SK-N-SH treated with all-trans-retinoic acid at 6 μM for 48 hours (cell line): ENCODE results near the gene FDXR.

Experiments
- ATAC-seq: fragments of 200-7000 bp; cut with Tn5 transposase; 3 replicates; pipeline ENCODE4 v1.9.1; 2020; ENCODE audit warnings: mild to moderate bottlenecking, moderate library complexity
- ARNTL ChIP-seq: fragments of 450-650 bp; formaldehyde crosslinking; IDR thresholded peaks from 2 replicates; pipeline ENCODE4 v1.5.0; 2020; ENCODE audit warnings: low read depth, mild to moderate bottlenecking, moderate library complexity, borderline replicate concordance
- BACH2 ChIP-seq: fragments of 250-450 bp; sonication (Bioruptor Pico); IDR thresholded peaks from 2 replicates; pipeline ENCODE4 v1.9.0; 2021; ENCODE audit warnings: mild to moderate bottlenecking, borderline replicate concordance
- CSDC2 ChIP-seq: fragments of 250-450 bp; sonication (Bioruptor Pico); IDR thresholded peaks from 2 replicates; pipeline ENCODE4 v1.5.0; 2020; ENCODE audit warnings: mild to moderate bottlenecking, moderate library complexity
- CSRNP3 ChIP-seq: fragments of 250-450 bp; sonication (Bioruptor Pico); IDR thresholded peaks from 2 replicates; pipeline ENCODE4 v1.5.1; 2021; ENCODE audit warnings: mild to moderate bottlenecking, moderate library complexity
- ESRRG ChIP-seq: fragments of 250-450 bp; sonication (Bioruptor Pico); IDR thresholded peaks from 2 replicates; pipeline ENCODE4 v1.6.1; 2021; ENCODE audit warnings: mild to moderate bottlenecking
- ISL1 ChIP-seq: fragments of 250-450 bp; sonication (Bioruptor Pico); IDR thresholded peaks from 2 replicates; pipeline ENCODE4 v2.1.2; 2022; ENCODE audit warnings: mild to moderate bottlenecking, moderate library complexity
- OSR1 ChIP-seq: fragments of 250-450 bp; sonication (Bioruptor Pico); IDR thresholded peaks from 2 replicates; pipeline ENCODE4 v1.8.0; 2022; ENCODE audit warnings: moderate library complexity, mild to moderate bottlenecking, inconsistent platforms
- PATZ1 ChIP-seq: fragments of 250-450 bp; sonication (Bioruptor Pico); IDR thresholded peaks from 2 replicates; pipeline ENCODE4 v1.8.0; 2020; ENCODE audit warnings: mild to moderate bottlenecking, moderate library complexity, borderline replicate concordance
- POU6F1 ChIP-seq: fragments of 250-450 bp; sonication (Bioruptor Pico); IDR thresholded peaks from 2 replicates; pipeline ENCODE4 v1.8.0; 2021; ENCODE audit warnings: low read depth, mild to moderate bottlenecking, moderate library complexity, borderline replicate concordance
- PPARA ChIP-seq: fragments of 250-450 bp; sonication (Bioruptor Pico); IDR thresholded peaks from 2 replicates; pipeline ENCODE4 v1.5.0; 2020; ENCODE audit warnings: mild to moderate bottlenecking, borderline replicate concordance
- RARB ChIP-seq: fragments of 250-450 bp; sonication (Bioruptor Pico); IDR thresholded peaks from 2 replicates; pipeline ENCODE4 v1.8.0; 2021; ENCODE audit warnings: mild to moderate bottlenecking, moderate library complexity
- SNAI2 ChIP-seq: fragments of 250-450 bp; sonication (Bioruptor Pico); IDR thresholded peaks from 2 replicates; pipeline ENCODE4 v1.5.0; 2020; ENCODE audit warnings: mild to moderate bottlenecking, moderate library complexity
- TCF4 ChIP-seq: fragments of 250-450 bp; sonication (Bioruptor Pico); IDR thresholded peaks from 2 replicates; pipeline ENCODE4 v1.8.0; 2021; ENCODE audit warnings: mild to moderate bottlenecking, moderate library complexity, borderline replicate concordance
- TOX ChIP-seq: fragments of 250-450 bp; sonication (Bioruptor Pico); IDR thresholded peaks from 2 replicates; pipeline ENCODE4 v1.8.0; 2021; ENCODE audit warnings: mild to moderate bottlenecking, moderate library complexity, borderline replicate concordance
- ZC3H10 ChIP-seq: fragments of 250-450 bp; sonication (Bioruptor Pico); IDR thresholded peaks from 2 replicates; pipeline ENCODE4 v1.5.1; 2021; ENCODE audit warnings: mild to moderate bottlenecking, moderate library complexity
- ZFP30 ChIP-seq: fragments of 450-650 bp; formaldehyde crosslinking; IDR thresholded peaks from 2 replicates; pipeline ENCODE4 v1.5.0; 2022; ENCODE audit warnings: mild to moderate bottlenecking, moderate library complexity
- ZNF565 ChIP-seq: fragments of 450-650 bp; formaldehyde crosslinking; conservative IDR thresholded peaks from 2 replicates; pipeline ENCODE4 v1.5.0; 2020; ENCODE audit warnings: low read depth, mild to moderate bottlenecking, moderate library complexity
- ZNF70 ChIP-seq: fragments of 450-650 bp; formaldehyde crosslinking; IDR thresholded peaks from 2 replicates; pipeline ENCODE4 v1.5.0; 2020; ENCODE audit warnings: mild to moderate bottlenecking, moderate library complexity
- ZNF8 ChIP-seq: fragments of 450-650 bp; formaldehyde crosslinking; IDR thresholded peaks from 2 replicates; pipeline ENCODE4 v1.5.0; 2020; ENCODE audit warnings: mild to moderate bottlenecking, moderate library complexity

FDXR gene

GRCh38 chr17:74839990-74840852 lies 32.6 kb downstream of the FDXR start:
- no peak for ATAC-seq
- TF ChIP-seq ZNF565 (CRISPR knock-in tag) (no peak), ESRRG (CRISPR knock-in tag) (no peak), ZNF8 (no peak), POU6F1 (CRISPR knock-in tag) (no peak), PATZ1 (no peak), SNAI2 (CRISPR knock-in tag) (no peak), TOX (CRISPR knock-in tag) (no peak), ZC3H10 (CRISPR knock-in tag) (no peak), CSRNP3 (CRISPR knock-in tag) (no peak), BACH2 (no peak), OSR1 (CRISPR knock-in tag) (no peak), TCF4 (CRISPR knock-in tag) (no peak), PPARA (CRISPR knock-in tag) (no peak), RARB (CRISPR knock-in tag) (no peak), ISL1 (CRISPR knock-in tag) (no peak)

GRCh38 chr17:74838274-74838673 lies 34.5 kb downstream of the FDXR start:
- ATAC-seq: no peak
- no peak for TF ChIP-seq CSRNP3 (CRISPR knock-in tag)
- no peak for TF ChIP-seq ZNF70 (CRISPR knock-in tag)
- TF ChIP-seq CSDC2: no peak
- TF ChIP-seq ZFP30 (CRISPR knock-in tag): no peak
- TF ChIP-seq ZNF565 (CRISPR knock-in tag): no peak
- TF ChIP-seq PPARA (CRISPR knock-in tag): no peak
- TF ChIP-seq, all 23 proteins: peak for 0

GRCh38 chr17:74836691-74837467 lies 35.9 kb downstream of the FDXR start:
- no peak for TF ChIP-seq SNAI2 (CRISPR knock-in tag)
- TF ChIP-seq TCF4 (CRISPR knock-in tag): no peak
- no peak for TF ChIP-seq POU6F1 (CRISPR knock-in tag)

GRCh38 chr17:74836191-74836590 lies 36.6 kb downstream of the FDXR start:
- no peak for ATAC-seq
- TF ChIP-seq ZC3H10 (CRISPR knock-in tag): no peak
- no peak for TF ChIP-seq ARNTL (CRISPR knock-in tag)

More at GRCh38 chr17:74836691-74837467, 35.9 kb downstream of the FDXR start:
- ATAC-seq: no peak
